OCI-LY1 (cell line): ENCODE measurements around the gene EIF4E1B.

Experiments
- H2AFZ ChIP-seq: fragments of 200-600 bp; sonication (generic), shearing (Covaris generic); 2 replicates; pipeline ENCODE4 v1.6.0; 2014; ENCODE audit warnings: antibody characterized with exemption, mild to moderate bottlenecking, low read length
- H3F3A ChIP-seq: fragments of 200-600 bp; sonication (generic), shearing (Covaris generic); 2 replicates; pipeline ENCODE4 v1.6.0; 2014; ENCODE audit warnings: mild to moderate bottlenecking, antibody characterized with exemption, low read length, moderate library complexity; ENCODE audit not compliant: insufficient read depth
- H3K27ac ChIP-seq: fragments of 200-600 bp; sonication (generic); 2 replicates; pipeline ENCODE4 v1.5.1; 2014; ENCODE audit warnings: low read length, mixed run types, mild to moderate bottlenecking, low read depth; ENCODE audit not compliant: poor library complexity, severe bottlenecking
- H3K27me3 ChIP-seq: fragments of 200-600 bp; sonication (generic); 2 replicates; pipeline ENCODE4 v1.6.0; 2014; ENCODE audit warnings: antibody characterized with exemption, mild to moderate bottlenecking, low read length, moderate library complexity; ENCODE audit not compliant: insufficient read depth
- H3K36me3 ChIP-seq: fragments of 200-600 bp; sonication (generic); 2 replicates; pipeline ENCODE4 v1.6.1; 2014; ENCODE audit warnings: mild to moderate bottlenecking, antibody characterized with exemption, low read length, moderate library complexity, mixed read lengths; ENCODE audit not compliant: insufficient read depth
- H3K4me1 ChIP-seq: fragments of 200-600 bp; sonication (generic); 2 replicates; pipeline ENCODE4 v1.5.1; 2014; ENCODE audit warnings: mild to moderate bottlenecking, low read length, moderate library complexity; ENCODE audit not compliant: insufficient read depth, severe bottlenecking
- H3K4me2 ChIP-seq: fragments of 200-600 bp; sonication (generic), shearing (Covaris generic); 2 replicates; pipeline ENCODE4 v1.6.1; 2014; ENCODE audit warnings: low read length
- H3K4me3 ChIP-seq: fragments of 200-600 bp; sonication (generic); 2 replicates; pipeline ENCODE4 v1.5.1; 2014; ENCODE audit warnings: low read length, low read depth, mild to moderate bottlenecking, mixed read lengths; ENCODE audit not compliant: poor library complexity, severe bottlenecking
- H3K79me2 ChIP-seq: fragments of 200-600 bp; shearing (Covaris generic); 2 replicates; pipeline ENCODE4 v1.6.1; 2016; ENCODE audit warnings: mixed run types, low read length, mixed read lengths; ENCODE audit not compliant: insufficient read depth
- H3K9ac ChIP-seq: fragments of 200-600 bp; sonication (generic), shearing (Covaris generic); 2 replicates; pipeline ENCODE4 v1.6.1; 2014; ENCODE audit warnings: mild to moderate bottlenecking, low read length, mixed read lengths
- H3K9me2 ChIP-seq: fragments of 200-600 bp; sonication (generic), shearing (Covaris generic); 2 replicates; pipeline ENCODE4 v1.6.1; 2014; ENCODE audit warnings: low read depth, mild to moderate bottlenecking, low read length, mixed read lengths
- H3K9me3 ChIP-seq: fragments of 200-600 bp; shearing (Covaris generic); 2 replicates; pipeline ENCODE4 v1.6.1; 2014; ENCODE audit warnings: low read length, mixed read lengths
- H4K20me1 ChIP-seq: fragments of 200-600 bp; sonication (generic), shearing (Covaris generic); 2 replicates; pipeline ENCODE4 v1.6.0; 2016; ENCODE audit warnings: mild to moderate bottlenecking, low read length; ENCODE audit not compliant: insufficient read depth
- EZH2 ChIP-seq: fragments of 200-600 bp; sonication (generic), shearing (Covaris generic); IDR thresholded peaks from 2 replicates; pipeline ENCODE4 v1.8.0; 2017; ENCODE audit warnings: borderline replicate concordance, mixed run types, mild to moderate bottlenecking, antibody characterized with exemption, low read length, moderate library complexity, mixed read lengths
- TF ChIP-seq, protein P1 (sequence below): fragments of 200-600 bp; sonication (generic), shearing (Covaris generic); IDR thresholded peaks from 2 replicates; pipeline ENCODE4 v1.5.1; 2017; ENCODE audit warnings: mild to moderate bottlenecking, antibody characterized with exemption, low read length, moderate library complexity, mixed read lengths

EIF4E1B gene

DNA sequence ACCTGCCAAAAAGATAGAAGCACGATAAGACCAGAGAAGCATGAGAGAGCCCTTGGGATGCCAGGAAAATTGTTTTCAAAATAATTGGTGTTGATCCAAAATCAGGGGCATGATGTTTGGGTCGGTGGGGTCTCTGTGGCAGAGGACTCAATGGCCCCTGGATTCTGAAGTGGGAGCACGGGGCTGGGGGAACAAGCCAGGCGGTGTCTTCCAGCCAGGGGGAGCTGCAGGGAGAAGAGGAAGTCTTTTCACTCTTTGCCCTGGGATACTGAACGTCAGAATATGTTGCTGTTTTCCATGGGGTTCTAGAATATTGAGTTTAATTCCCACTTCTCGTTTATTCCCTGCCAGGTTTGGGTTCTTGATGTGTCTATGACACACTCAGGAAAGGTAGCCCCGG, 37.2 kb downstream of the EIF4E1B start:
- Histone ChIP-seq H3K27me3 (no peaks in the 10 kb centered on the region), H3K9me3 (no peaks in the 10 kb centered on the region), H4K20me1 (no peaks in the 10 kb centered on the region), H2AFZ (no peak overlapping the region), H3K9me2 (no peaks in the 10 kb centered on the region), H3K9ac (no peak overlapping the region), H3K79me2 (no peaks in the 10 kb centered on the region), H3K4me3 (no peak overlapping the region), H3K36me3 (no peaks in the 10 kb centered on the region), H3K27ac (no peak overlapping the region), H3F3A (no peaks in the 10 kb centered on the region), H3K4me1 (no peaks in the 10 kb centered on the region), H3K4me2 (no peak overlapping the region)
- TF ChIP-seq, protein P1, sequence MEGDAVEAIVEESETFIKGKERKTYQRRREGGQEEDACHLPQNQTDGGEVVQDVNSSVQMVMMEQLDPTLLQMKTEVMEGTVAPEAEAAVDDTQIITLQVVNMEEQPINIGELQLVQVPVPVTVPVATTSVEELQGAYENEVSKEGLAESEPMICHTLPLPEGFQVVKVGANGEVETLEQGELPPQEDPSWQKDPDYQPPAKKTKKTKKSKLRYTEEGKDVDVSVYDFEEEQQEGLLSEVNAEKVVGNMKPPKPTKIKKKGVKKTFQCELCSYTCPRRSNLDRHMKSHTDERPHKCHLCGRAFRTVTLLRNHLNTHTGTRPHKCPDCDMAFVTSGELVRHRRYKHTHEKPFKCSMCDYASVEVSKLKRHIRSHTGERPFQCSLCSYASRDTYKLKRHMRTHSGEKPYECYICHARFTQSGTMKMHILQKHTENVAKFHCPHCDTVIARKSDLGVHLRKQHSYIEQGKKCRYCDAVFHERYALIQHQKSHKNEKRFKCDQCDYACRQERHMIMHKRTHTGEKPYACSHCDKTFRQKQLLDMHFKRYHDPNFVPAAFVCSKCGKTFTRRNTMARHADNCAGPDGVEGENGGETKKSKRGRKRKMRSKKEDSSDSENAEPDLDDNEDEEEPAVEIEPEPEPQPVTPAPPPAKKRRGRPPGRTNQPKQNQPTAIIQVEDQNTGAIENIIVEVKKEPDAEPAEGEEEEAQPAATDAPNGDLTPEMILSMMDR, result no peak
- no peak for TF ChIP-seq EZH2

DNA sequence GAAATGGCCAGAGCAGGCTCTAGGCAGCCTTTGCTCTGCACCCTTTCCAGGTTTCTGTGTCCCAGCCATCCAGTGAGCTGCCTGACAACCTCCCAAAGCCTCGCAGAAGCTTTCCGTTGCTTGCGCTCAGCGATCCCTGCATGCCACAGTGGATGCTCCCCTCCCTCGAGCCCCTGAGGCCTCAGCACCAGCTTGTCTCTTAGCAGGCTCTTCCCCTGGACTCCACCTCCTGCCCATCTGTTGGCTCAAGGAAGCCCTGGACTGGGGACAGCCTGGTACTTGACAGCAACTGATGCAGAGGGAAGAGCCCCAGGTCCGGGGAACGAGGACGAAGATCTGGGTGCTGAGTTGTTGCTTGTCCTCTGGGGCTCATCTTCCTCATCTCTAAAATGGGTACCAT, 40.0 kb downstream of the EIF4E1B start:
- Histone ChIP-seq H3K4me3 (no peak overlapping the region), H3K9me2 (no peaks in the 10 kb centered on the region), H3K27ac (no peak overlapping the region), H3K9ac (no peak overlapping the region), H3K4me2 (no peak overlapping the region), H3K79me2 (no peaks in the 10 kb centered on the region), H4K20me1 (no peaks in the 10 kb centered on the region), H3K4me1 (no peaks in the 10 kb centered on the region), H3K9me3 (no peaks in the 10 kb centered on the region), H2AFZ (no peak overlapping the region), H3F3A (no peaks in the 10 kb centered on the region), H3K36me3 (no peaks in the 10 kb centered on the region), H3K27me3 (no peaks in the 10 kb centered on the region)
- TF ChIP-seq EZH2, result no peak
- TF ChIP-seq, protein P1, result no peak

DNA sequence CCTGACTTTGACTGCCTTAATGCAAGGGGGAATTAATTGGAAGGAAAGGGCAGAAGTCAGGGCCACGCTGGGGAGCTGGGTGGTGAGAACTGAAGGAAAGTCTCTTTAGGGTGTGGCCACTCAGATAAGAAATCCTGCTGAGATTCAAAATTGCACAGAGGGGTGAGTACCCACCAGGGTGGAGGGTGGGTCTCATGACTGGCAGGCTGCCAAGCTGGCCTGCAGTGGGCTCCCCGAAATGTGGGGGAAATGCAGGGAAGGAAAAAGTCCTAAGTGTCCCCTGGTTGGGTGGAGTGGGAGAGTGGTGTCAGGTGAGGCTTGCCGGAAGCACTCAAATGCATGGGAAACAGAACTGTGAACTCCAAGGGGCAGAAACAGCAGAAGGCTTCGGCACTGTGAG, 40.9 kb downstream of the EIF4E1B start:
- H3K4me2 ChIP-seq, result no peak overlapping the region
- H3K79me2 ChIP-seq, result no peaks in the 10 kb centered on the region
- H3K27me3 ChIP-seq, result no peaks in the 10 kb centered on the region; the same call in 1 of the 2 replicates
- no peak overlapping the region for H2AFZ ChIP-seq
- TF ChIP-seq, protein P1, result no peak
- TF ChIP-seq EZH2, result no peak
- H3K4me1 ChIP-seq, result no peaks in the 10 kb centered on the region
- no peaks in the 10 kb centered on the region for H3K36me3 ChIP-seq
- H3K4me3 ChIP-seq, result no peak overlapping the region
- no peak overlapping the region for H3K9ac ChIP-seq
- H3K27ac ChIP-seq, result no peak overlapping the region
- H3K9me2 ChIP-seq, result no peaks in the 10 kb centered on the region
- no peaks in the 10 kb centered on the region for H3F3A ChIP-seq
- H4K20me1 ChIP-seq, result no peaks in the 10 kb centered on the region
- H3K9me3 ChIP-seq, result no peaks in the 10 kb centered on the region
